ENCODE measurements around the gene SF3A2.

Gene SF3A2

DNA sequence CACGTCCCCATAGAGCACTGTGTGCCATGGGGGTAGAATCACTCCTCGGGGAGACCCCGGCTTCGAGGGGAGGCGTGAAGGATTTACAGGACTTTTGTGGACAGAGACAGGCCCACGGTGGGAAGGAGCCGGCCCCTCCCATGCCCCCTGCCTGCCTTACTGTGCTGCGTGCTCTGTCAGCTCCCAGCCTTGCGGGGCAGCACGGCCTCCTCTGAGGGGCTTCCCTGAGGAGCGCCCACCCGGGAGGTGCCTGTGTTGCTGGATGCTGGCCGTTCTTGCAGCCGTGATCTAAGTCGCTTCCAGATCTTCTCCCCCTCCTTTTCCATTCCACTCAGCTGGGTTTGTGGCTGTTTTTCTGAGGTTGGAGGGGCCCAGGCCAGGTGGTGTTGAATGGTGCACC lies 29.6 kb upstream of the SF3A2 start:
- DNase-seq (ENCODE audit: insufficient read length, low spot score) = no peak
- no peak for FAIRE-seq

DNA sequence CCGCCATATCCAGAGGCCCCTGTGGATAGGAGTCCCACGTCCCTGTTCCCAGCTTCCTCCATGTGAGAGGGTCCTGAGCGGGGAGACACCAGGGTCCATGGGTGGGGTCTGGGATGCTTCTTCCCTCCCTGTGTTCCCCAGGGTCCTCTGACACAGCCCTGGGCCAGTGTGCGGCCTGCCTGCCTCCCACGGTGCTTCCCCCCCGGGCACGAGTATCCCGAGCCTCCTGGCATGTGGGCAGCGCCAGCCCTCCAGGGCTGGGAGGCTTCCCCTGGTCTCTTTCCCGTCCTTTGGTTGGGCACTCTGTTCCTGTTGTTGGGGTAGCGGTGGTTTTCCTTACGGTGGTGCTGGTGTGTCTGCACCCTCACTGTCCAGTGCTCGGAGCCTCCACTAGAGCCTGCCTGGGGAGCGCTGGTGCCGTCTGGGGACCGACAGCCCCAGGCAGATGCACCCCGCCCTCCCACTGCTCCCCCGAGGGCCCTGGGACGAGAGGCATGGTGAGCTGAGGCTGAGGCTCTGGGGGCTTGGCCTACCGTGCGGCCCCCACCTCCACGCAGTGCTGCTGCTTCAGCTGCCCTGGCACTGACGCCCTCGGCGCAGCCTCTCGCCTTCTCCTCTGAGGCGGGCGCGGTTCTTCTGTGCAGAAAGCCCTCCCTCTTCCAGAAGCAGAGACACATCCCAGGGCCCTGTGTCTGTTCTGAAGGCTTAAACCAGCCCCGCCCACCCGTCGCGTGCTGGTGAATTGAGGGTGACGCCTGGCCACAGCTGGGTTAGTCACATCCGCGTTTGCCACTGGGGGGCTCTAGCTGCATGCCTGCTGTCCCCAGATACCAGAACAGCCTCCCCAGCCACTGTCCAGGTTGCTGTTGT lies 28.4 kb upstream of the SF3A2 start:
- no peak for FAIRE-seq
- DNase-seq (ENCODE audit: insufficient read length, low spot score) = peak; percentile 73

DNA sequence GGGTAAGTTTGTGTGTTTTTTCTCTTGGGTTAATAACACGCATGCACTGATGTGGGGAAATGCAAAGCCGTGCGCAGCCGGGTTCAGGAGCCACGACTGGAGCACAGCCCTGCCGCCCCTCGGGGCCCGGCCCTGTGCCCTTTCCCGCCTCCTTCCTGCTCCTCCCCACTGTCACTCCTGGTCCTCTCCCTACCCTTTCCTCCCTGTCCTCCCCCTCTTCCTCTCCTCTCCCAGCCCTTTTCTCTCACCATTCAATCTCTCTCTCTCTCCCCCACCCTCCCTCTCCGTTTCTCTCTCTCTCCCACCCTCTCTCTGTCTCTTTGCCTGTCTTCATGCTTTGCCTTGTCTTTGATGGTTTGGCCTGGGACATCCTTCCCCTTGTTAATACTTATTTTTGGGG lies 27.6 kb upstream of the SF3A2 start:
- DNase-seq (ENCODE audit: insufficient read length, low spot score) (no peak), FAIRE-seq (no peak)

DNA sequence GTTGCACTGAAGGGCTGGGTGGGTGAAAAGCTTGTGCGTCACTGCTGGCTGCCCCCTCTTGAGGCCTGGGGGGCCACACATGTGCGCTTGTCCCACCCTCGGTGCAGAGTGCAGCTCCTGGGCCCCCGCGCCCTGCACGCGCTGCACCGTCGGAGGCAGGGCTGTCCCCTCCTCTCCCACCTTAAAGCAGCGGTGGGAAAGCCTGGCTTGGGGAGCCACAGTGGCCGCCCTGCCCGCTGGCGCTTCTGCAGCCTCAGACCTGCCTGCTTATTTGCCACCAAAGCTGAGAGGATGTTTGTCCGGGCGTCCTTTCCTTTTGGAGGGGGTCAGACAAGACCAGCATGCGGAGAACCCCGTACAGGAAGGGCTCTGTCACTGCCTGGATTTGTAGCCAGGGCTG lies 27.2 kb upstream of the SF3A2 start:
- FAIRE-seq = no peak
- no peak for DNase-seq (ENCODE audit: insufficient read length, low spot score)

DNA sequence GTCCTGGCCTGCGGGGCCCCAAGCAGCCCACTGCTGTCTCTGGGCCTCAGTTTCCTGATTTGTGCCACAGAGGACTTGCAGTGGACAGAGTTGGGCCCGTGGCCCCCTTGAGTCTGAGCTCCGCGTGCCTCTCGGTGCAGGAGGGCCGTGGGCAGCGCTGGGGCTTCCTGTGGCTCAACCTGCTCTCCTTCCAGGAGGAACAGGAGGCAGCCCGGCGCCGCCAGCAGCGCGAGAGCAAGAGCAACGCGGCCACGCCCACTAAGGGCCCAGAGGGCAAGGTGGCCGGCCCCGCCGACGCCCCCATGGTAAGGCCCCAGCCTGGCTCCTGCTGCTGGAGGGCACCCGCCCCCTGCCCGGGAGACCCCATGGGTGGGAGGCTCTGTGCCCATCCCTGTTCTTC lies 26.4 kb upstream of the SF3A2 start:
- DNase-seq (ENCODE audit: insufficient read length, low spot score) (no peak), FAIRE-seq (no peak)

DNA sequence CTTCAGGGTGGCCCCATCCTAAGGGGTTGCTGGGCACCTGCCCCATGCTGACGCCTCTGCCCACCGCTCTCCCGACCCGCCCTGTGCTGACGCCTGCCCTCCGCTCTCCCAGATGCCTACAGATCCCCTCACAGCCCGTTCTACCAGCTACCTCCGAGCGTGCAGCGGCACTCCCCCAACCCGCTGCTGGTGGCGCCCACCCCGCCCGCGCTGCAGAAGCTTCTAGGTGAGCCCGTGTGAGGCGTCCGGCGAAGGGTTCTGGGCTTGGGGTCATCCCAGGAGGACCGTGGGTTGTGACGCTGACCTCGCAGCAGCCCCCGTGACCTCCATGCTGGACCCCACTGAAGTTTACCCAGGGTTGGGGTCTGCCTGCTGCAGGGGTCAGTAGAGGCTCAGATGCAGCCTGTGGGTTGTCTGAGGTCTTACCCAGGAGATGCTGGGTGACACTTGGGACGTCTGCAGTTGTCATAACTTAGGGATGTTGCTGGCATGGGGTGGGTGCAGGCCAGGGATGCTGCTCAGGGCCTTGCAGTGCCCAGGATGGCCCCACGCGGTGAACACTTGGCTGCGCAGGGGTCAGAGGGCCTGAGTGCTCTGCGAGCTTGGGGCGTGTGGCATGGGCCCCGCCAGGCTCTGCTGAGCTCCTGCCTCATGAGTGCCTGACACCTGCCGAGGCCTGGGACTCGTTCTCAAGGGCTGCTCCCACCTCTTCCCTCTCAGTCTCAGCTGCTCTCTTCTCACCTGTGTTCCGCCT lies 25.5 kb upstream of the SF3A2 start:
- no peak for FAIRE-seq
- no peak for DNase-seq (ENCODE audit: insufficient read length, low spot score)

DNA sequence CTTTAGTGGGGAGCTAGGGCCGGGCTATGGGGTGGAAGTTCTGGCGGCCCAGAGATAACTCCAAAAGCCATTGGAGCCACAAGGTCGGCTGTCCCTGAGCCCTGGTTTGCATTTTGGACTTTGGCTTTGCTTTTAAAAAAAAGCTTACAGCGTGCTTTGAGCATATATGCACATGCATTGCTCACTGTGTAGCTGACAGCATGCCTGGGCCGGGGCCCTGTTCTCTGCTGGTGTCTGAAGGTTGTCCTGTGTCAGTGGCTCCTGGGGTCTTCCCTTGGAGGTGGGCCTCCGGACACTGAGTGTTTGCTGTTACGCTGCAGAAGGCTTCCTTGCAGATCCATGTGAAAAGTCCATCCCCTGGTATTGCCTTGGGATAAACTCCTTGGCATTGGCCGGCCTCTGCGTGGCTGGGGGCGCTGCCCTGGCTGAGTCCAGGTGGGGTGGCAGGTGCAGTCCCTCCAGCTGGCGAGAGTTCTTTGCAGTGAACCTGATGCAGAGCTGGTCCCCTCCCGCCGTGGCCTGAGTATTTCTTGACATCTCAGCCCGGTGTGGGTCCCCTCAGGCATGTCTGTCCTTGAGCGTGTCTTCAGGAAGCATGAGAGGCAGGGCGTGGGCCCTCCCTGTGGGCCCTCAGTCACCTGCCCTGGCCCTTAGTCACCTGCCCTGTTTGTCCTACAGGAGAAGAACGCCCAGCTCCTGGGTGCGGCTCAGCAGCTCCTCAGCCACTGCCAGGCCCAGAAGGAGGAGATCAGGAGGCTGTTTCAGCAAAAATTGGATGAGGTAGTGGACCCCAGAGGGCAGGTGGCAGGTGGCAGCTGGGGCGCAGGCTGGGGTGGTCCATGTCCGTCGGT lies 23.5 kb upstream of the SF3A2 start:
- FAIRE-seq = no peak
- no peak for DNase-seq (ENCODE audit: insufficient read length, low spot score)

DNA sequence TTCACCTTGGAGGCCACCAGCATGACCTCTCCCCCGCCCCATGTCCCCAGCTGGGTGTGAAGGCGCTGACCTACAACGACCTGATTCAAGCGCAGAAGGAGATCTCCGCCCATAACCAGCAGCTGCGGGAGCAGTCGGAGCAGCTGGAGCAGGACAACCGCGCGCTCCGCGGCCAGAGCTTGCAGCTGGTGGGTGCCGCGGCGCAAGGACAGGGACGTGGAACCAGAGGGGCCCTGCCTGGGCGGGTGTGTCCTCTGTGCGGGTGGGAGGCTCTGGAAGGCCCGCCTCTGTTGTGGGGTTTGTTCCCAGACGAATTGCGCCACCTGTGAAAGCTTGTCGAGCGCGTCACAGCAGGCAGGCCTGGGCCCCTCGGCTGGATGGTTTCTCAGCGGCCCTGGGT lies 22.8 kb upstream of the SF3A2 start:
- DNase-seq (ENCODE audit: insufficient read length, low spot score) (no peak), FAIRE-seq (no peak)

DNA sequence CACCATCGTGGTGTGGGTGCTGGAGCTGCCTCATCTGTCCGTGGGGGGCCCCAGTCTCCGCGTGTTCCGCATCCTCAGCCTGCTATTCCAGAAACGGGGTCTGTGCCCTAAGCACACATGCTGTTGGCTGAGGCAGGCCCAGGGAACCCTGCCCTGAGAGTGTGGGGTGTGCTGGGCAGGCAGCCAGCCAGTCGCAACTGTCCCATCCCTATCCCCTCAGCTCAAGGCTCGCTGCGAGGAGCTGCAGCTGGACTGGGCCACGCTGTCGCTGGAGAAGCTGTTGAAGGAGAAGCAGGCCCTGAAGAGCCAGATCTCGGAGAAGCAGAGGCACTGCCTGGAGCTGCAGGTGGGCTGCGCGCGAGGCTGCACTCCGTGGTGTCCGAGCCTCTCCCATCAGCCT lies 22.4 kb upstream of the SF3A2 start:
- DNase-seq (ENCODE audit: insufficient read length, low spot score) (no peak), FAIRE-seq (no peak)

DNA sequence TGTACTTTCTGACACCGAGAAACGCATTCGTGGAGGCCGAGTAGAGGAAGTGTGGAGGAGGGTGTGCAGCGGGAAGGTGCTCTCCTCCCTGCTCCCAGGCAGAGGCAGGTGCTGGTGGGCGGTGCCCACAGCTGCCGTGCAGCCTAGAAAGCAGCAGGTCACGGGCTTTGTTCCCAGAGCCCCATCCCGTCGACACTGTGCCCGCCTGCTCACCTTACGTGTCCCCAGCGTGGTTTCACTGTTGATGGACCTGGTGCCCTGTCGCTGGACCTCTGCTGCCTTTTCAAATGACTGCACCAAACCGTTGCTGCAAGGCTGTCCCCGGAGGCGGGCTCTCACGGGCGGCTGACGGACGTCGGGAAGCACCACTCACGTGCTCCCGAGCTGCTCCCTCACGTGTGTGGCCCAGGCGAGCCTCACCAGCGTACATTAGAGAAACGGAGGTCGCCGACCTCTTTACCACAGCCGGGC lies 21.3 kb upstream of the SF3A2 start:
- DNase-seq (ENCODE audit: insufficient read length, low spot score) (no peak), FAIRE-seq (no peak)

DNA sequence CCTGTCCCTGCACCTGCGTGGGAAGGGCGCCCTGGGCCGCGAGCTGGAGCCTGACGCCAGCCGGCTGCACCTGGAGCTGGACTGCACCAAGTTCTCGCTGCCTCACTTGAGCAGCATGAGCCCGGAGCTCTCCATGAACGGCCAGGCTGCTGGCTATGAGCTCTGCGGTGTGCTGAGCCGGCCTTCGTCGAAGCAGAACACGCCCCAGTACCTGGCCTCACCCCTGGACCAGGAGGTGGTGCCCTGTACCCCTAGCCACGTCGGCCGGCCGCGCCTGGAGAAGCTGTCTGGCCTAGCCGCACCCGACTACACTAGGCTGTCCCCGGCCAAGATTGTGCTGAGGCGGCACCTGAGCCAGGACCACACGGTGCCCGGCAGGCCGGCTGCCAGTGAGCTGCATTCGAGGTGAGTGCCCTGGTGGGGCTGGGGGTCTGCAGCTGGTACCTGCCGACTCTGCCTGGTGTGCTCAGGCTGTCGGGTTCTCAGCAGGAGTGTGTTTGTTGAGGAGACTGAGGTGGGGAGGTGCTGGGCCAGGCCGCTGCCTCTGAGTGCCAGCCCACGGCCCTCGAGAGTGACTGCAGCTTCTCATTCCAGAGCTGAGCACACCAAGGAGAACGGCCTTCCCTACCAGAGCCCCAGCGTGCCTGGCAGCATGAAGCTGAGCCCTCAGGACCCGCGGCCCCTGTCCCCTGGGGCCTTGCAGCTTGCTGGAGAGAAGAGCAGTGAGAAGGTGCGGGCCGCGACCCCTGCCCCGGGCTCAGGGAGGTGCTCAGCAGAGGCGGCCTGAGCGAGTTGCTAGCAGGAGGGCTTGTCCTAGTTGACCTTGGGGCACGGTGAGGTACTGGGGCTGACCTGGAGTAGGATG lies 20.0 kb upstream of the SF3A2 start:
- no peak for FAIRE-seq
- DNase-seq (ENCODE audit: insufficient read length, low spot score) = no peak

DNA sequence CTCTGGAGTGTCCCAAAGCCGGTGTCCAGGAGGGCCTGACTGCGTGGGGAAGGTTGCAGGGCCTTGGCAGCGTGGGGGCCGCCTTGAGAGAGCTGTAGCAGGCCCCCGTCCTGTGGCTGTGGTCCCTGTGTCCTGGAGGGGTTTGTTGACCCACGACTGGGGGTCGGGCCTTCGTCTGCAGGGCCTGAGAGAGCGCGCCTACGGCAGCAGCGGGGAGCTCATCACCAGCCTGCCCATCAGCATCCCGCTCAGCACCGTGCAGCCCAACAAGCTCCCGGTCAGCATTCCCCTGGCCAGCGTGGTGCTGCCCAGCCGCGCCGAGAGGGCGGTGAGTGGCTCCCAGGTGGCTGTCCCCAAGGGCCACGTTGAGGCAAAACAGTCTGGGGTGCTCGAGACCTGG lies 19.0 kb upstream of the SF3A2 start:
- DNase-seq (ENCODE audit: insufficient read length, low spot score) (no peak), FAIRE-seq (no peak)

DNA sequence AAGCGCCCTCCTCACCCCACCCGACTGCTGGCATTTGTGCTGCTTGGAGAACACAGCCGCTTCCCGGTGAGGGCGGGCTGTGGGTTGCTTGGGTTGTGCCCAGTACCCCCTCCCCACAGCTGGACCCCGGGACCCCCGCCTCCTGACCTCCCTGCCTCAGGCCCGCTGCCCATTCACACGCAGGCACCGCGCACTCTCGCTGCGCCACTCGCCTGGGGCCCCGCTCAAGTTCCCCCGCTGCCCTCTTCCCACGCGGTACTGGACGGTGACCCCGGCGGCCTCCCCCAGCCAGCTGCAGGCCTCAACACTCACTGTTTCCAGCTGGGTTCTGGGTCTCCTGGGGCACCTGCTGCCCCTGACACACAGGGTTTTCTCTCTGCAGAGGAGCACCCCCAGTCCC lies 16.9 kb upstream of the SF3A2 start:
- FAIRE-seq = no peak
- no peak for DNase-seq (ENCODE audit: insufficient read length, low spot score)

DNA sequence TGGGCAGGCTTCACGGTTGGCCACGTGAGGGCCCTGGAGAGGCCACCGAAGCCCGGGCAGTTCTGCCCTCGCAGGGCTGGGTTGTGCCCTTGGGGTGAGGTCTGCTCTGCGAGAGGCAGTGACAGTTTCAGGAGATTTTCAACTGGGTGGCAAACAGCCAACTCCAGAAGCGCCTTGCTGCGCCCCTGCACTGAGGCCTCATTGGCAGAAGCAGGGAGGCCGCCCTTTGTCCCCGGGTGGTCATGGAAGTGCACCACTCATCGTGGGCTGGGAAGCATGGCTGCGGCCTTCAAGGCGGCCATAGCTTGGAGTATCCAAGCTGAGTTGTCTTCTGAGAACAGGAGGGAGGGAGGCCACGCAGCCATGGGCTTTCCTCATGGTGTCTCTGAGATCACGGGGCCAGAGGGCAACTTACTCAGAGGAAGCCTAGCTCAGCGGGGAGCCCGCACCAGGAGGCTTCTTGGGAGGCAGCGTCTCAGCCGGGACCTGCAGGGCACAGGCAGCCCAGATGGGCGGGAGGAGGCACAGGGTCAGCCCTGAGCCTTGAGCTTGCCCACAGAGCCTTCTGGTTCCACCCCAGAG lies 15.3 kb upstream of the SF3A2 start:
- FAIRE-seq = no peak
- no peak for DNase-seq (ENCODE audit: insufficient read length, low spot score)

DNA sequence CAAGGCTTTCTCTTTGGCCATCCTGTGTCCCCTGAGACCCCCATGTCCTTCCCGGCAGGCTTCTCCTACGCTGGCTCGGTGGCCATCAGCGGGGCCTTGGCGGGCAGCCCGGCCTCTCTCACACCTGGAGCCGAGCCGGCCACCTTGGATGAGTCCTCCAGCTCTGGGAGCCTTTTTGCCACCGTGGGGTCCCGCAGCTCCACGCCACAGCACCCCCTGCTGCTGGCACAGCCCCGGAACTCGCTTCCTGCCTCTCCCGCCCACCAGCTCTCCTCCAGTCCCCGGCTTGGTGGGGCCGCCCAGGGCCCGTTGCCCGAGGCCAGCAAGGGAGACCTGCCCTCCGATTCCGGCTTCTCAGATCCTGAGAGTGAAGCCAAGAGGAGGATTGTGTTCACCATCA lies 14.7 kb upstream of the SF3A2 start:
- no peak for DNase-seq (ENCODE audit: insufficient read length, low spot score)
- FAIRE-seq = no peak

DNA sequence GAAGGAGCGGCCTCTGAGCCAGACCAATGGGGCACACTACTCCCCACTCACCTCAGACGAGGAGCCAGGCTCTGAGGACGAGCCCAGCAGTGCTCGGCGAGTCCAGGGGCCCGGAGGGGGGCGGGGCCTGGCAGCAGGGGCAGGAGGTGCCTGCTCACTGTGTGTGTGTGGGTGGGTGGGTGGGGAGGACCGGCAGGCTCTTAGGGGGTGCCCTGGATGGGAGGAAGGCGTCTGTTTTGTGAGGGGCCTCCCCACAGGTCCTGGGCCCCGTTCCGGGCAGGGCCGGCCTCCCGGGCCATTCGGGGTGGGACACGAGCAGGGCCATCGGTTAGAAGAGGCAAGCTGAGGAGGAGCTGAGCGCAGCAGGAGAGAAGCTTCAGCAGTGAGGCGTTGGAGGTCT lies 13.2 kb upstream of the SF3A2 start:
- FAIRE-seq (no peak), DNase-seq (ENCODE audit: insufficient read length, low spot score) (no peak)

DNA sequence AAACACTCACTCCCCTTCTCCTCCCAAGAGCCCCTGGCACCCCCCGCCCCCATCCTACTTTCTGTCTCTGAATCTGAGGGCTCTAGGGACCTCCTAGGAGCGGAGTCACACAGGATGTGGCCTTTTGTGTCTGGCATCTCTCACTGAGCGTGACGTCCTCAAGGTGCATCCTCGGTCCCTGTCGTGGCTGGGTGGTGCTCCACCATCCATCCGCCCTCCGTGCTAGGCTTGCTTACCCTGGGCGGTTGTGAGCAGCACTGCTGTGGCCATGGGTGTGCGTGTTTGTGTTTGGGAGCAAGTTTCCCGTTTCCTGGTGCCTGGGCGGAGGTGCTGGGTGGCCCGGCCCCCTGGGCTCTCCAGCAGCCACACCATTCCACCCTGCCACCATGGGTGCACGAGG lies 12.7 kb upstream of the SF3A2 start:
- peak; percentile 82 for DNase-seq (ENCODE audit: insufficient read length, low spot score)
- peak; percentile 71 for FAIRE-seq

DNA sequence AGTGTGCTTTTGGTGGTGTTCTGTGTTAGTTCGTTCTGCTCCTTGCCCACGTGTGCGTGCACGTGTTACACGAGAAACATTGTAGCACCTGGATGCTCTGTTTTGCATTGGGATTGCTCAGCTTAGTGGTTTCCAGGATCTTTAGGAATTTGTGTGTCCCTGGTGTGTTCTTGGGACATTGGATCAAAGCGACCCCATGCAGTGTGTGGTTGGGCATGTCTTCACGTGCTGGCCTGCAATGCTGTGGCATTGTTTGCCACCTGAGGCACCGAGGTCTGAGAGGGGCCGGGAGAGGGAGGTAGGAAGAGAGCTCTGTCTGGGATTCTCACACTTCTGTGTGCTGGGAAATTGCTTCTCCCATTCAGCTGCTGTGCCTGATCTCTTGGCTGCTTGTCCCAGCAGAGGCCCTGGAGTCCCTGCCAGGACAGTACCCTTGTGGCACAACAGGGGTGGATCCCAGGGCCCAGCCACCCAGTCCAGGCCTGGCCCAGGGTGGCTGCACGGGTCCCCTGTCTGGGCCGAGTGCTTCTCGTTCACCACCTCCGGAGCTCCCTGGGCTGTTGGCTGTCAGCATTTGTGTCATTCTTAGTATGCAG lies 11.8 kb upstream of the SF3A2 start:
- FAIRE-seq = no peak
- no peak for DNase-seq (ENCODE audit: insufficient read length, low spot score)

DNA sequence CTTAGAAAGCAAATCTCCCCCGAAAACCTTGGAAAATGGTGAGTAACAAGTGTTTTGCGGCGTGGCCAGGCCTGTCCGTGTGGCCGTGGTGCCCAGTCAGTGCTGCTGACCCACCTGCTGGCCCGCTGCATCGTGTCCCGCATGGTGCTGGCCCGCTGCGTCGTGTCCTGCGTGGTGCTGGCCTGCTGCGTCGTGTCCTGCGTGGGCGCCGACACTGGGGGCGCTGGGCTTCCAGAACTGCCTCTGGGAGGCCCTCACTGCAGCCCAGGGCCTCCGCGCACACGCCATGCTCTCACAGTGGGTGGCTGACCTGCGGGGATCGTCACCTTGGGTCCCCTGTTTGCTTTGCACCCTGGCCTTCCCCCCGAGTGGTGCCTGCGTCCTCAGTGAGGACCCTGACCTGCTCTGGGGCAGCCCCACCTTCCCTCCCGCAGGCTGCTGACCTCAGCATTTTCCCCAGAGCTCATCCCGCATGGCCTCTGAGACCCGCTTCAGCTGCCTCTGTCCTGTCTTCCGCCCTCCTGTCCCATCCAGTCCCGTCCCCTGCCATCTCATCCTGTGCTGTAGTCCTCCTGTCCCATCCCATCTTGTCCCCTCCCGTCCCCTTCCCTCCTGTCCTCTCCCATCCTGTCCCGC lies 11.1 kb upstream of the SF3A2 start:
- no peak for DNase-seq (ENCODE audit: insufficient read length, low spot score)
- FAIRE-seq = no peak

Measured in GM19239 (cell line).